GM20431 (cell line): ENCODE measurements around the gene SLC26A1.
"Not testable (repeated sequence)": the region's sequence is repeated elsewhere in the genome, so short reads cannot be mapped to it uniquely, and the experiment has no call there.

Experiments used
- in situ Hi-C: fragments of 300-500 bp; cut with MseI, MboI; formaldehyde crosslinking; loops from one replicate; pipeline ENCODE4 v1.15.0; 2020; ENCODE audit warnings: low sequenced_read_pairs; ENCODE audit not compliant: unreplicated experiment

Gene SLC26A1

GRCh38 chr4:986879-987623 is 6.2 kb downstream of the SLC26A1 start, which contains the start of gene IDUA:
TSS of gene IDUA (plus strand) at chr4:987044. CDS start at chr4:987085, 41 bp downstream.
- in situ Hi-C loops = no loop called here

GRCh38 chr4:986428-986878 is 6.8 kb downstream of the SLC26A1 start:
- in situ Hi-C loops = no loop called here

GRCh38 chr4:985123-985830 is 7.9 kb downstream of the SLC26A1 start:
- in situ Hi-C loops = no loop called here

- in situ Hi-C loops = no loop called here
Observed at GRCh38 chr4:984336-985054, 8.7 kb downstream of the SLC26A1 start.

- in situ Hi-C loops = no loop called here
Observed at GRCh38 chr4:982814-983213, 10.4 kb downstream of the SLC26A1 start.

- in situ Hi-C loops = no loop called here
Observed at GRCh38 chr4:982291-982690, 10.9 kb downstream of the SLC26A1 start.

GRCh38 chr4:978957-979701 is 14.1 kb downstream of the SLC26A1 start:
- in situ Hi-C loops = no loop called here

GRCh38 chr4:976016-976415 is 17.2 kb downstream of the SLC26A1 start:
- in situ Hi-C loops = not testable (repeated sequence)

GRCh38 chr4:974668-975067 is 18.5 kb downstream of the SLC26A1 start:
- in situ Hi-C loops = no loop called here

GRCh38 chr4:973431-974397 is 19.5 kb downstream of the SLC26A1 start, which contains the start of gene DGKQ:
TSS of gene DGKQ (minus strand) at chr4:973569. CDS start at chr4:973482, 87 bp downstream.
- in situ Hi-C loops = no loop called here

GRCh38 chr4:972651-973424 is 20.4 kb downstream of the SLC26A1 start:
- in situ Hi-C loops = no loop called here

- in situ Hi-C loops = no loop called here
Observed at GRCh38 chr4:971666-972500, 21.3 kb downstream of the SLC26A1 start.

- in situ Hi-C loops = no loop called here
Observed at GRCh38 chr4:970854-971520, 22.2 kb downstream of the SLC26A1 start.

- in situ Hi-C loops = no loop called here
Observed at GRCh38 chr4:970046-970745, 23.0 kb downstream of the SLC26A1 start.

GRCh38 chr4:968621-969394 is 24.4 kb downstream of the SLC26A1 start:
- in situ Hi-C loops = no loop called here
